ENCODE results near the gene NMNAT3.

DNA sequence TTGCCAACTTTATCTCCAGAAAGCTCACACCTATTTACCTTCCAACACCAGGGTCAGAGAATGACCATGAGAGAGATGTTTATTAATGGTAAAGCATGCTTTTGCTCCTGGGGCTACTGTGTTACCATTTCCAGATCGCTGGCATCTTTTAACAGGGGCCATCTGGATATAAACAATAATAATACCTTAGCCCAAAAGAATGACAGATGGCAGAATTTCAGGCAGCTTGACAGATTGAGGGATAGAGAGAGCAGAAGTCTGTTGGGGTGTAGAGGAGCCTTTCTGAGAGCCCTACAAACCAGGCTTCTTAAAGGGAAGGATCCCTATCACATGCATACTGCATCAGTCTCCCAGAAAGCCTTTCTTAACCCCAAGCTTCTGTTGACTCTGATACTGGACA lies 156.0 kb downstream of the NMNAT3 start:
- TF ChIP-seq POLR2AphosphoS5 (IDR thresholded peaks at IDR 0.05) (no peak), POLR2A (IDR thresholded peaks at IDR 0.05) (no peak), EP300 (IDR thresholded peaks at IDR 0.05) (no peak)
- TF ChIP-seq, protein P1, sequence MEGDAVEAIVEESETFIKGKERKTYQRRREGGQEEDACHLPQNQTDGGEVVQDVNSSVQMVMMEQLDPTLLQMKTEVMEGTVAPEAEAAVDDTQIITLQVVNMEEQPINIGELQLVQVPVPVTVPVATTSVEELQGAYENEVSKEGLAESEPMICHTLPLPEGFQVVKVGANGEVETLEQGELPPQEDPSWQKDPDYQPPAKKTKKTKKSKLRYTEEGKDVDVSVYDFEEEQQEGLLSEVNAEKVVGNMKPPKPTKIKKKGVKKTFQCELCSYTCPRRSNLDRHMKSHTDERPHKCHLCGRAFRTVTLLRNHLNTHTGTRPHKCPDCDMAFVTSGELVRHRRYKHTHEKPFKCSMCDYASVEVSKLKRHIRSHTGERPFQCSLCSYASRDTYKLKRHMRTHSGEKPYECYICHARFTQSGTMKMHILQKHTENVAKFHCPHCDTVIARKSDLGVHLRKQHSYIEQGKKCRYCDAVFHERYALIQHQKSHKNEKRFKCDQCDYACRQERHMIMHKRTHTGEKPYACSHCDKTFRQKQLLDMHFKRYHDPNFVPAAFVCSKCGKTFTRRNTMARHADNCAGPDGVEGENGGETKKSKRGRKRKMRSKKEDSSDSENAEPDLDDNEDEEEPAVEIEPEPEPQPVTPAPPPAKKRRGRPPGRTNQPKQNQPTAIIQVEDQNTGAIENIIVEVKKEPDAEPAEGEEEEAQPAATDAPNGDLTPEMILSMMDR (IDR thresholded peaks at IDR 0.05), result no peak
